ENCODE measurements around the gene URB1. TPM values are rescaled to one million over a fixed set of nuclear protein-coding genes. Genes with fewer than 3 reads are reported as not detected.

The URB1 gene
- total RNA-seq, 1 donor = 21.7 TPM

DNA sequence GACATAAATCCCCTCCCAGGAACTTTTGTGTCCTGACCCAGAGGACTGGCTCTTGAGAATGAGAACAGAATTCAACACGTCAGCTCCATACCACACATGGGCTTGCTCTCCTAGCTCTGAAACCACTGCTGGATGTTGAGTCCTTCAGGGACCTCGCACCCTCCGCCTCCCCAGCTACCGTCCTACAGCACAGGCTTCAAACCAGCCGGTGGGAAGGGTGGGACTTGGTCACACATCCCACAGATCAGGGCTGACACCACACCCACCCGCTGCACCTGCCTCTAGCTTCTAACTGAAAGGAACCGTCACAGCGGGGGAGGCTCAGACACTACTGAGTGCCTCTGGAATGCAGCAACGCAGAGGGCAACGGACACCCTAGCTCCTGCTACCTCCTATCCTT lies 70.1 kb downstream of the URB1 start:
- Histone ChIP-seq H4K20me1 (ENCODE audit: insufficient read depth, low read length) (peaks cover 7% of the 10 kb centered on the region), H3K4me3 (ENCODE audit: insufficient read depth, low read length) (no peak overlapping the region), H3K36me3 (ENCODE audit: insufficient read depth, low read length) (peaks cover 97% of the 10 kb centered on the region), H3K4me1 (ENCODE audit: insufficient read depth, low read length) (no peaks in the 10 kb centered on the region), H3K27ac (ENCODE audit: low read depth, low read length) (no peak overlapping the region), H3K9me3 (ENCODE audit: low read depth, low read length) (no peaks in the 10 kb centered on the region), H3K79me2 (ENCODE audit: insufficient read depth, low read length) (peaks cover 13% of the 10 kb centered on the region), H3K4me2 (ENCODE audit: insufficient read depth, low read length) (no peak overlapping the region), H2AFZ (ENCODE audit: low read length) (no peak overlapping the region), H3K27me3 (ENCODE audit: insufficient read depth, low read length) (no peaks in the 10 kb centered on the region)
- no peak for TF ChIP-seq CTCF (IDR thresholded peaks at IDR 0.05; ENCODE audit: extremely low read depth, low read depth, low read length)
- no peak for DNase-seq (ENCODE audit: insufficient read length, low spot score, missing footprints)

DNA sequence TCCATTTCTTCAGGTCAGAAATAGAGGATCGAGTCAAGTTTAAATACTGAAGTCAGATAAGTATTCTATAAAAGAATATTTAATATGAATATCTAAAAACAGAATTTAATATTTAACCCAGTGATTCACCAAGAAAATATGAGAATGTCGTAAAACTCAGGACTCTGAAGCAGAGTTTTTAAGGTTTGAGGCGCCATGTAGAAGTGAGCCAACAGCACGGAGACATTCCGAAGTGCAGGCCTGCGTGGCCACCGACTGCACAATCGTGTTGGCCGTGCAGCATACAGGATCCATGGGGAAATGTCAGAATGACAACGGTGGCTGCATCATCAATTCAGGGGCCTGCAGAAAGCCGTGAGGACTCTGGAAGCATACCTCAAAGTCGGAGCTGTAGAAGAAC lies 70.7 kb downstream of the URB1 start:
- Histone ChIP-seq H3K79me2 (ENCODE audit: insufficient read depth, low read length) (peaks cover 12% of the 10 kb centered on the region), H3K9me3 (ENCODE audit: low read depth, low read length) (no peaks in the 10 kb centered on the region), H2AFZ (ENCODE audit: low read length) (no peak overlapping the region), H3K27ac (ENCODE audit: low read depth, low read length) (no peak overlapping the region), H3K4me3 (ENCODE audit: insufficient read depth, low read length) (no peak overlapping the region), H3K36me3 (ENCODE audit: insufficient read depth, low read length) (peaks cover 98% of the 10 kb centered on the region), H3K4me1 (ENCODE audit: insufficient read depth, low read length) (no peaks in the 10 kb centered on the region), H3K27me3 (ENCODE audit: insufficient read depth, low read length) (no peaks in the 10 kb centered on the region), H3K4me2 (ENCODE audit: insufficient read depth, low read length) (no peak overlapping the region), H4K20me1 (ENCODE audit: insufficient read depth, low read length) (peaks cover 7% of the 10 kb centered on the region)
- TF ChIP-seq CTCF (IDR thresholded peaks at IDR 0.05; ENCODE audit: extremely low read depth, low read depth, low read length) = no peak
- DNase-seq (ENCODE audit: insufficient read length, low spot score, missing footprints) = no peak

- Histone ChIP-seq H3K9me3 (ENCODE audit: low read depth, low read length) (no peaks in the 10 kb centered on the region), H4K20me1 (ENCODE audit: insufficient read depth, low read length) (peaks cover 7% of the 10 kb centered on the region), H2AFZ (ENCODE audit: low read length) (no peak overlapping the region), H3K27me3 (ENCODE audit: insufficient read depth, low read length) (no peaks in the 10 kb centered on the region), H3K36me3 (ENCODE audit: insufficient read depth, low read length) (peaks cover 100% of the 10 kb centered on the region), H3K4me3 (ENCODE audit: insufficient read depth, low read length) (no peak overlapping the region), H3K4me2 (ENCODE audit: insufficient read depth, low read length) (no peak overlapping the region), H3K79me2 (ENCODE audit: insufficient read depth, low read length) (peaks cover 10% of the 10 kb centered on the region), H3K4me1 (ENCODE audit: insufficient read depth, low read length) (no peaks in the 10 kb centered on the region), H3K27ac (ENCODE audit: low read depth, low read length) (no peak overlapping the region)
- no peak for DNase-seq (ENCODE audit: insufficient read length, low spot score, missing footprints)
- TF ChIP-seq CTCF (IDR thresholded peaks at IDR 0.05; ENCODE audit: extremely low read depth, low read depth, low read length) = no peak
Observed at GRCh38 chr21:32321480-32321879, 71.3 kb downstream of the URB1 start.

DNA sequence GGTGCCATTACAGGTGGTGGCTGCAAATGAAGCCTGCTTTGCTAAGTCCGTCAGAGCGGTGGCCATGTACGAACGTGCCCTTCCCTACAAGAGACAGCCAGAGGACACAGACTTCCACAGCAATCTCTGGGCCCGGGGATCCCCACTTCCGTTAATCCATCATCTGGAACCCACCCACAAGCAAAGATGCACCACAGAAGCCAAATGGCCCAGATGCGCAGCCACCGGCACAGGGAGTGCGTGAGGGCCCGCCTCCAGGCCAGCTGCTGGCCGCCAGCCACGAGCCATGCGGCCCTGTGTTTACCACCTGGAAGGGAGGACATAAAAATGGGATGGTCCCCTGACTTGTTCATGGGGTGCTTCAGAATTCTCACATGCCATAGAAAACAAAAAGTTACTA lies 72.1 kb downstream of the URB1 start:
- Histone ChIP-seq H3K4me1 (ENCODE audit: insufficient read depth, low read length) (no peaks in the 10 kb centered on the region), H3K79me2 (ENCODE audit: insufficient read depth, low read length) (peaks cover 6% of the 10 kb centered on the region), H3K27ac (ENCODE audit: low read depth, low read length) (no peak overlapping the region), H3K27me3 (ENCODE audit: insufficient read depth, low read length) (no peaks in the 10 kb centered on the region), H3K4me3 (ENCODE audit: insufficient read depth, low read length) (no peak overlapping the region), H3K9me3 (ENCODE audit: low read depth, low read length) (no peaks in the 10 kb centered on the region), H3K36me3 (ENCODE audit: insufficient read depth, low read length) (peaks cover 100% of the 10 kb centered on the region), H2AFZ (ENCODE audit: low read length) (no peak overlapping the region), H3K4me2 (ENCODE audit: insufficient read depth, low read length) (no peak overlapping the region), H4K20me1 (ENCODE audit: insufficient read depth, low read length) (peaks cover 9% of the 10 kb centered on the region)
- DNase-seq (ENCODE audit: insufficient read length, low spot score, missing footprints) = no peak
- TF ChIP-seq CTCF (IDR thresholded peaks at IDR 0.05; ENCODE audit: extremely low read depth, low read depth, low read length) = no peak
